ENCODE data around the gene ITGA3.

The ITGA3 gene

DNA sequence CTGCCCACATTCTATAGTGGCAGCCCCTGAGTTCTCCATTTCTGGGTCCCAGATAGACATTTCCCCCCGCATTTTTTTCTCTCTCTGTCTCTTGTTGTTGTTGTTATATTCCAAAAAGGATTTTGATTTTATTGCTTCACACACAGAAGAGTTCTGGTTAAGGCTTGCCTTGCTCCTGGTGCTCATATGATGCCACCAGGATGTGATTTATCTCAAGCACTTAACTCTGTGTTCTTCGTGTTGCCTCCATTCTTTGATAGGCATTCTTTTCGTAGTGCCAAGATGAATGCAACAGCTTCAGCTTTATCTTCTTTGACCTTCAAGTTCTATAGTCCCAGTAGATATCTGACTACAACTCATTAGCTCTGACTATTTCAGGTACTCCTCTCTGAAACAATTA lies 9.1 kb downstream of the ITGA3 start:
- Histone ChIP-seq H4K20me1 (ENCODE audit: insufficient read depth, low read length, poor library complexity, severe bottlenecking) (no peaks in the 10 kb centered on the region), H2AFZ (ENCODE audit: low read length) (no peak overlapping the region), H3K9me3 (ENCODE audit: insufficient read depth, low read depth, low read length) (no peaks in the 10 kb centered on the region), H3K4me3 (ENCODE audit: low read length, poor library complexity, severe bottlenecking) (no peak overlapping the region), H3K27me3 (ENCODE audit: insufficient read depth, low read length, poor library complexity, severe bottlenecking) (no peaks in the 10 kb centered on the region), H3K9me2 (replicated peaks; ENCODE audit: low read depth, low read length) (no peaks in the 10 kb centered on the region), H3F3A (ENCODE audit: low read depth) (no peaks in the 10 kb centered on the region), H3K4me2 (ENCODE audit: low read depth, low read length, poor library complexity, severe bottlenecking) (no peak overlapping the region), H3K79me2 (ENCODE audit: insufficient read depth, low read length) (no peaks in the 10 kb centered on the region), H3K4me1 (ENCODE audit: insufficient read depth, low read length, poor library complexity, severe bottlenecking) (no peaks in the 10 kb centered on the region), H3K36me3 (ENCODE audit: insufficient read depth, low read length) (no peaks in the 10 kb centered on the region), H3K9ac (ENCODE audit: low read depth, low read length, poor library complexity, severe bottlenecking) (no peak overlapping the region)
- no peak for TF ChIP-seq EZH2phosphoT487 (IDR thresholded peaks at IDR 0.05; ENCODE audit: borderline replicate concordance)
- TF ChIP-seq, protein P1, sequence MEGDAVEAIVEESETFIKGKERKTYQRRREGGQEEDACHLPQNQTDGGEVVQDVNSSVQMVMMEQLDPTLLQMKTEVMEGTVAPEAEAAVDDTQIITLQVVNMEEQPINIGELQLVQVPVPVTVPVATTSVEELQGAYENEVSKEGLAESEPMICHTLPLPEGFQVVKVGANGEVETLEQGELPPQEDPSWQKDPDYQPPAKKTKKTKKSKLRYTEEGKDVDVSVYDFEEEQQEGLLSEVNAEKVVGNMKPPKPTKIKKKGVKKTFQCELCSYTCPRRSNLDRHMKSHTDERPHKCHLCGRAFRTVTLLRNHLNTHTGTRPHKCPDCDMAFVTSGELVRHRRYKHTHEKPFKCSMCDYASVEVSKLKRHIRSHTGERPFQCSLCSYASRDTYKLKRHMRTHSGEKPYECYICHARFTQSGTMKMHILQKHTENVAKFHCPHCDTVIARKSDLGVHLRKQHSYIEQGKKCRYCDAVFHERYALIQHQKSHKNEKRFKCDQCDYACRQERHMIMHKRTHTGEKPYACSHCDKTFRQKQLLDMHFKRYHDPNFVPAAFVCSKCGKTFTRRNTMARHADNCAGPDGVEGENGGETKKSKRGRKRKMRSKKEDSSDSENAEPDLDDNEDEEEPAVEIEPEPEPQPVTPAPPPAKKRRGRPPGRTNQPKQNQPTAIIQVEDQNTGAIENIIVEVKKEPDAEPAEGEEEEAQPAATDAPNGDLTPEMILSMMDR (conservative IDR thresholded peaks at IDR 0.05; ENCODE audit: low read length) = no peak

DNA sequence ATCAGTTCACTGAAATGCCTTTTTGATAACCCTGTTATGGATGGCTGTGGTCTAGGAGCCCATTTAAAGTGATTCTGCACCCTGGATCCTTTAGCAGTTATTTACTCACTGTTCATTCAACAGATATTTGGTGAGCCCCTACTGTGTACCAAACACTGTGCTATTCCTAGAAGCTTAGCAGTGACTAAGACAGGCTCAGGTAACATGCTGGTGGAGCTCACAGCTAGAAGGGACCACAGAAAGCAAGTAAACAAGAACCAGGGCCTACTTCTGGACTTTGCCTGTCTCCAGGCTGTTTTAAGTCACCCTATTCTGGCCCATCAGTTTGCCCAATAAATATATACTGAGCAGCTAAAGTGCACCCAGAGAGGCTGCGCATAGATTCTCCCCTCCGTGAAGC lies 11.1 kb downstream of the ITGA3 start:
- H3K9me2 ChIP-seq (replicated peaks; ENCODE audit: low read depth, low read length) = no peaks in the 10 kb centered on the region
- TF ChIP-seq, protein P1 (conservative IDR thresholded peaks at IDR 0.05; ENCODE audit: low read length) = no peak
- no peak for TF ChIP-seq EZH2phosphoT487 (IDR thresholded peaks at IDR 0.05; ENCODE audit: borderline replicate concordance)
- H3F3A ChIP-seq (ENCODE audit: low read depth) = no peaks in the 10 kb centered on the region
- no peak overlapping the region for H2AFZ ChIP-seq (ENCODE audit: low read length)
- no peak overlapping the region for H3K4me3 ChIP-seq (ENCODE audit: low read length, poor library complexity, severe bottlenecking)
- H3K27me3 ChIP-seq (ENCODE audit: insufficient read depth, low read length, poor library complexity, severe bottlenecking) = no peaks in the 10 kb centered on the region
- H3K36me3 ChIP-seq (ENCODE audit: insufficient read depth, low read length) = no peaks in the 10 kb centered on the region
- H3K9me3 ChIP-seq (ENCODE audit: insufficient read depth, low read depth, low read length) = no peaks in the 10 kb centered on the region
- no peaks in the 10 kb centered on the region for H4K20me1 ChIP-seq (ENCODE audit: insufficient read depth, low read length, poor library complexity, severe bottlenecking)
- H3K4me2 ChIP-seq (ENCODE audit: low read depth, low read length, poor library complexity, severe bottlenecking) = no peak overlapping the region
- H3K4me1 ChIP-seq (ENCODE audit: insufficient read depth, low read length, poor library complexity, severe bottlenecking) = no peaks in the 10 kb centered on the region
- no peaks in the 10 kb centered on the region for H3K79me2 ChIP-seq (ENCODE audit: insufficient read depth, low read length)
- H3K9ac ChIP-seq (ENCODE audit: low read depth, low read length, poor library complexity, severe bottlenecking) = no peak overlapping the region

DNA sequence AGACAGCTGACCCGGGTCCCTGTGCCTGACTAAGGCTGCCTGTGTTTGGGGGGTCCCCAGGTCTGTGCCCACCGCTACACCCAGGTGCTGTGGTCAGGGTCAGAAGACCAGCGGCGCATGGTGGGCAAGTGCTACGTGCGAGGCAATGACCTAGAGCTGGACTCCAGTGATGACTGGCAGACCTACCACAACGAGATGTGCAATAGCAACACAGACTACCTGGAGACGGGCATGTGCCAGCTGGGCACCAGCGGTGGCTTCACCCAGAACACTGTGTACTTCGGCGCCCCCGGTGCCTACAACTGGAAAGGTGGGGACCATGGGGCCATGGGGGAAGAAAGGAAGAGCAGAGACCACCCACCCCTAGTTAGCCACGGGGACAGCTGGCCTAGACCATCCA lies 12.1 kb downstream of the ITGA3 start:
- Histone ChIP-seq H4K20me1 (ENCODE audit: insufficient read depth, low read length, poor library complexity, severe bottlenecking) (no peaks in the 10 kb centered on the region), H3K9me3 (ENCODE audit: insufficient read depth, low read depth, low read length) (no peaks in the 10 kb centered on the region)

More for the DNA sequence above, 12.1 kb downstream of the ITGA3 start:
- Histone ChIP-seq H3K36me3 (ENCODE audit: insufficient read depth, low read length) (no peaks in the 10 kb centered on the region), H3K9me2 (replicated peaks; ENCODE audit: low read depth, low read length) (no peaks in the 10 kb centered on the region), H3K4me1 (ENCODE audit: insufficient read depth, low read length, poor library complexity, severe bottlenecking) (no peaks in the 10 kb centered on the region), H3K79me2 (ENCODE audit: insufficient read depth, low read length) (no peaks in the 10 kb centered on the region), H3F3A (ENCODE audit: low read depth) (no peaks in the 10 kb centered on the region), H3K4me2 (ENCODE audit: low read depth, low read length, poor library complexity, severe bottlenecking) (no peak overlapping the region), H3K27me3 (ENCODE audit: insufficient read depth, low read length, poor library complexity, severe bottlenecking) (no peaks in the 10 kb centered on the region), H2AFZ (ENCODE audit: low read length) (no peak overlapping the region), H3K4me3 (ENCODE audit: low read length, poor library complexity, severe bottlenecking) (no peak overlapping the region), H3K9ac (ENCODE audit: low read depth, low read length, poor library complexity, severe bottlenecking) (no peak overlapping the region)
- TF ChIP-seq, protein P1 (conservative IDR thresholded peaks at IDR 0.05; ENCODE audit: low read length) = no peak
- no peak for TF ChIP-seq EZH2phosphoT487 (IDR thresholded peaks at IDR 0.05; ENCODE audit: borderline replicate concordance)
